Measurements from ENCODE around the gene TMEM131L. TPM values are rescaled to one million over a fixed set of nuclear protein-coding genes. Genes with fewer than 3 reads are reported as not detected.

Gene TMEM131L
- total and polyA plus RNA-seq, 2 experiments from 2014 or later = 3.3 to 7.4 TPM

DNA sequence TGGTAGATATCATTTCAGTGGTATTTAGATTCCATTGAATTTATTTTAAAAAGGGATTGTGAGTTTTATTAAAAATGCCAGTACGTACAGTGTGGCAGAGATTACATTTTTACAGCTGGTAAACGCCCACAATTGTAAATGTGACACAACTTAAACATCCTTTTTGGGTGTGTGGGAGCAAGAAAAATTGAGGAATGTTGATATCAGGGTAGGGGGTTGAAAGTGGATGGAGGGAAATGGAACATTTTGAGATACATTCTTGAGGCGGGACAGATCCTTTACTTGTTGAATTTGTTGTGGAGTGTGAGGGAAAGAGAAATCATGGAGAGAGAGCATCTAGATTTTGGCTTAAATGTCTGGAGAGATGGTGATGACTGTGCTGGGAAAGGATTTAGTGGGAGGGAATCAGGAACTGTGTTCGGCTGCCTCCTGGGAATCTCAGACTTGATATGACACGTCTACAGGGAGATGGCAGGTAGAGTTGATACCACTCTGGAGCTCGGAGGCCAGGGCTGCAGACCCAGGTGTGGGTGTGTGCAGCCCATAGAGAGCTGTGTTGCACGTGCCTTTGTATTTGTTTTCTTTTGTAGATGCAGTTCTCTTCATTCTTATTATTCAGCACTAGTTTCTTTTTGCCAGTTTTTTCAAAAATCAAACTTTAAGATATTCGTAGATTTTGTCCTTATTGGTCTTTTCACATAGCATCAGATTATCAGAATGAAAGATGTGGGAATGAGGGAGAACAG lies 10.8 kb downstream of the TMEM131L start:
- Histone ChIP-seq H3K9me3 (ENCODE audit: low read depth) (no peaks in the 10 kb centered on the region), H3K27me3 (no peaks in the 10 kb centered on the region), H3K4me1 (ENCODE audit: low read depth) (no peaks in the 10 kb centered on the region), H3K36me3 (no peaks in the 10 kb centered on the region), H3K4me3 (no peak overlapping the region), H3K27ac (no peak overlapping the region)
- DNase-seq (ENCODE audit: low read depth in 1 of 2, low spot score in 1 of 2) = no peak
- TF ChIP-seq, protein P1, sequence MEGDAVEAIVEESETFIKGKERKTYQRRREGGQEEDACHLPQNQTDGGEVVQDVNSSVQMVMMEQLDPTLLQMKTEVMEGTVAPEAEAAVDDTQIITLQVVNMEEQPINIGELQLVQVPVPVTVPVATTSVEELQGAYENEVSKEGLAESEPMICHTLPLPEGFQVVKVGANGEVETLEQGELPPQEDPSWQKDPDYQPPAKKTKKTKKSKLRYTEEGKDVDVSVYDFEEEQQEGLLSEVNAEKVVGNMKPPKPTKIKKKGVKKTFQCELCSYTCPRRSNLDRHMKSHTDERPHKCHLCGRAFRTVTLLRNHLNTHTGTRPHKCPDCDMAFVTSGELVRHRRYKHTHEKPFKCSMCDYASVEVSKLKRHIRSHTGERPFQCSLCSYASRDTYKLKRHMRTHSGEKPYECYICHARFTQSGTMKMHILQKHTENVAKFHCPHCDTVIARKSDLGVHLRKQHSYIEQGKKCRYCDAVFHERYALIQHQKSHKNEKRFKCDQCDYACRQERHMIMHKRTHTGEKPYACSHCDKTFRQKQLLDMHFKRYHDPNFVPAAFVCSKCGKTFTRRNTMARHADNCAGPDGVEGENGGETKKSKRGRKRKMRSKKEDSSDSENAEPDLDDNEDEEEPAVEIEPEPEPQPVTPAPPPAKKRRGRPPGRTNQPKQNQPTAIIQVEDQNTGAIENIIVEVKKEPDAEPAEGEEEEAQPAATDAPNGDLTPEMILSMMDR (IDR thresholded peaks at IDR 0.05; ENCODE audit: low read depth, low read length) = no peak

DNA sequence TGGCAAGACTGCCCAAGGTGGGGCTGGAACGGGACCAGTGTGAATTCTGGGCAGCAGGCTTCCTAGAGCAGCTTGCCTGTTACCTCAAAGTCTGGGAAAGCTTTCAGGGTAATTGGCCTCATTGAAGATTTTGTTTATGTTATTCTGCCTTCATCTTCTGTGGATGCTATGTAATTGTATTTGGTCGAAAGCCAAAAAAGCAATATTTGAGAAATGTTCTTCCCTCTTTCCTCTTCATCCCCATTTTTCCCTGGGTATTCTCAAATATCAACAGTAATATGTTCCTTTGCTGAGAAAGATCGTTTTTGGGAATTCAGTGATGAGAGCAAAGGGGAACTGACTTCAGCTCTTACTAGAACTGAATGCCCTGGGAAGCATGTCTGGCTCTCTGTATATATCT lies 12.9 kb downstream of the TMEM131L start:
- H3K27me3 ChIP-seq = no peaks in the 10 kb centered on the region
- no peak overlapping the region for H3K27ac ChIP-seq
- no peak overlapping the region for H3K4me3 ChIP-seq
- TF ChIP-seq, protein P1 (IDR thresholded peaks at IDR 0.05; ENCODE audit: low read depth, low read length) = no peak
- H3K4me1 ChIP-seq (ENCODE audit: low read depth) = no peaks in the 10 kb centered on the region
- no peaks in the 10 kb centered on the region for H3K36me3 ChIP-seq
- no peaks in the 10 kb centered on the region for H3K9me3 ChIP-seq (ENCODE audit: low read depth)
- DNase-seq (ENCODE audit: low read depth in 1 of 2, low spot score in 1 of 2) = no peak

DNA sequence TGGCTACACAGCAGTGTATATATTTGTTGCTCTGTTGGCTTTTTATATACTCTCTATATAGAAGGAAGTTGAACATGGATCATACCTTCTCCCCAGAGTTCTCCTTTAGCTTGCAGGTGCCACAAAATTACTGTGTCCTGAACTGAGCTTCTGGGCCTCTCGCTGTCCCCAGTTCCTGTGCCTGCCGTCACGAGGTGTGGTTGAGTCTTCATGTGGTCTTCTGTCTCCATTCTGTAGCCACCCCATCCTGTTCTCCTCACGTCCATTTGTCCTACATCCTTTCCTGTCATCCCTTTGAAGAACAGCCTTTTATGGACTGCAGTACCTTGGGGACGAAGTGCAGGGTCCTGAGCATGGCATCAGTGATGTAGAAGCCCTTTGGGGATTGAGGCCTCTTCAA lies 14.5 kb downstream of the TMEM131L start:
- Histone ChIP-seq H3K9me3 (ENCODE audit: low read depth) (no peaks in the 10 kb centered on the region), H3K4me1 (ENCODE audit: low read depth) (no peaks in the 10 kb centered on the region), H3K36me3 (no peaks in the 10 kb centered on the region), H3K27me3 (no peaks in the 10 kb centered on the region), H3K27ac (no peak overlapping the region), H3K4me3 (no peak overlapping the region)
- no peak for DNase-seq (ENCODE audit: low read depth in 1 of 2, low spot score in 1 of 2)
- TF ChIP-seq, protein P1 (IDR thresholded peaks at IDR 0.05; ENCODE audit: low read depth, low read length) = no peak

DNA sequence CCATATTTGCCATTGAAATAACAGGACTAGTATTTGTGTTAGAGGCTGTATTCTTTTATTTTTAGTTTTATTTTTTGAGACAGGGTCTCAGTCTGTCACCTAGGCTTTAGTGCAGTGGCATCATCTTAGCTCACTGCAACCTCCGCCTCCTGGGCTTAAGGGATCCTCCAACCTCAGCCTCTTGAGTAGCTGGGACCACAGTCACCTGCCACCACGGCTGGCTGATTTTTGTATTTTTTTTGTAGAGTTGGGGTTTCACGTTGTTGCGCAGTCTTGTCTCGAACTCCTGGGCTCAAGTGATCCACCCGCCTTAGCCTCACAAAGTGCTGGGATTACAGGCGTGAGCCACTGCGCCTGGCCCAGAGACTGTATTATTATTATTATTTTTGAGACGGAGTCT lies 15.3 kb downstream of the TMEM131L start:
- Histone ChIP-seq H3K4me1 (ENCODE audit: low read depth) (no peaks in the 10 kb centered on the region), H3K27ac (no peak overlapping the region), H3K36me3 (no peaks in the 10 kb centered on the region), H3K9me3 (ENCODE audit: low read depth) (no peaks in the 10 kb centered on the region), H3K4me3 (no peak overlapping the region), H3K27me3 (no peaks in the 10 kb centered on the region)
- TF ChIP-seq, protein P1 (IDR thresholded peaks at IDR 0.05; ENCODE audit: low read depth, low read length) = no peak
- DNase-seq (ENCODE audit: low read depth in 1 of 2, low spot score in 1 of 2) = no peak

DNA sequence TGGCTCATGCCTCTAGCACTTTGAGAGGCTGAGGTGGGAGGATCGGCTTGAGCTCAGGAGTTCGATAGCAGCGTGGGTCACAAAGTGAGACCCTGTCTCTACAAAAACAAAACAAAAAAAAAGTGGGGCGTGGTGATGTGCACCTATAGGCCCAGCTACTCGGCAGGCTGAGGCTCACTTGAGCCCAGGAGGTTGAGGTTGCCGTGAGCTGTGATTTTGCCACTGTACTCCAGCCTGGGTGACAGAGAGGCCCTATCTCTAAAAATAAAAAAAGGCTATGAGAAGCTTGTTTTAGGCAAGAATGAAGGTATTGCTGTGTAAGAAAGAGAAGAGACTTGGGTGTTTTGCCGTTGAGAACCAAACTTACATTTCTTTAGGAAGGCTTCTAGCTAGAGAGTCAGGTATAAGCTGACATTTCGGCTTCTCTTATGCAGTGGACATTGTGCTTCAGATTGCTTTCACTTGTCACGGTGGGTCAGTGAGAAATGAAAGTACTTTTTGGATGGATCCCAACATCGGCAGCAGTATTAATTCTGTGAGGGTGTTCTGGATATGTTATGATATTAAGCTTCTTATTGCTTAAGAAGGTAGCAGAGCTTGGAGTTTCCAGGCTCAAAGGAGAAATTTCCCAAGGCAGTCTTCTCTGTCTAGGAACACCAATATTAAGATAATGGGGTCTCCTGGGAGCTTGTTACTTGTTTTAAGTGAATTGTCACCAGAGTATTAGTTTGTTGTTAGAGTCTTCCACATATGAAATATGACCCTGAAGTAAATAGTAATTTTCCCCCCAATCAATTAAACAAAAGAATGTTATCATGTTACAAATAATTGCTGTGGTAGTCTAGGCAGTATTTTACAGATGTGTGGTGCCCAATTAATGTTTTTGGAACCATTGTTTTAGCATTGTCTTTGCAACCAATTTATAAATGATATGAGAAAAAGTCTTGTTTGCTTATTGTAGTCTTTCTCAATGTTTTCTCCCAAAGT lies 17.6 kb downstream of the TMEM131L start:
- DNase-seq (ENCODE audit: low read depth in 1 of 2, low spot score in 1 of 2) = peak in 1 of 2 donors; percentile 40
- no peaks in the 10 kb centered on the region for H3K9me3 ChIP-seq (ENCODE audit: low read depth)
- no peaks in the 10 kb centered on the region for H3K27me3 ChIP-seq
- no peak overlapping the region for H3K4me3 ChIP-seq
- no peak overlapping the region for H3K27ac ChIP-seq
- H3K36me3 ChIP-seq = no peaks in the 10 kb centered on the region
- TF ChIP-seq, protein P1 (IDR thresholded peaks at IDR 0.05; ENCODE audit: low read depth, low read length) = no peak
- no peaks in the 10 kb centered on the region for H3K4me1 ChIP-seq (ENCODE audit: low read depth)

Measured in cardiac muscle cell (in vitro differentiated cells and primary cell).